ENCODE results near the gene ARHGAP31. TPM values are rescaled to one million over a fixed set of nuclear protein-coding genes. Genes with fewer than 3 reads are reported as not detected.

ARHGAP31 gene
- total and polyA plus RNA-seq, 2 of the 8 experiments (the other 6 are each of a cell fraction or from before 2014, with no cell fraction given) = 1.1 to 7.6 TPM

DNA sequence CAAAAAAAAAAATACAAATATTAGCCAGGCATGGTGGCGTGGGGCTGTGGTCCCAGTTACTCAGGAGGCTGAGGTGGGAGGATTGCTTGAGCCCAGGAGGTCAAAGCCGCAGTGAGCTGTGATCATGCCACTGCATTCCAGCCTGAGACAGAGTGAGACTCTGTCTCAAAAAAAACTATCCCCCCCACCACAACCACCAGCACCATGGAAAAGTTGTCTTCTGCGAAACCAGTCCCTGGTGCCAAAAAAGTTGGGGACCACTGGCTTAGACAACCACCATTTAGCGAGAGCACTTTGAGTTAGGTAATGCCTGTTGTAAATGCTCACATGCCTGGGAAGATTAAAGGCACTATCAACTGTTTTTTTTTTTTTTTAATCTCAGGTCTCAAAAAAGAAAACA lies 15.4 kb downstream of the ARHGAP31 start (continued):
- TF ChIP-seq, protein P1, sequence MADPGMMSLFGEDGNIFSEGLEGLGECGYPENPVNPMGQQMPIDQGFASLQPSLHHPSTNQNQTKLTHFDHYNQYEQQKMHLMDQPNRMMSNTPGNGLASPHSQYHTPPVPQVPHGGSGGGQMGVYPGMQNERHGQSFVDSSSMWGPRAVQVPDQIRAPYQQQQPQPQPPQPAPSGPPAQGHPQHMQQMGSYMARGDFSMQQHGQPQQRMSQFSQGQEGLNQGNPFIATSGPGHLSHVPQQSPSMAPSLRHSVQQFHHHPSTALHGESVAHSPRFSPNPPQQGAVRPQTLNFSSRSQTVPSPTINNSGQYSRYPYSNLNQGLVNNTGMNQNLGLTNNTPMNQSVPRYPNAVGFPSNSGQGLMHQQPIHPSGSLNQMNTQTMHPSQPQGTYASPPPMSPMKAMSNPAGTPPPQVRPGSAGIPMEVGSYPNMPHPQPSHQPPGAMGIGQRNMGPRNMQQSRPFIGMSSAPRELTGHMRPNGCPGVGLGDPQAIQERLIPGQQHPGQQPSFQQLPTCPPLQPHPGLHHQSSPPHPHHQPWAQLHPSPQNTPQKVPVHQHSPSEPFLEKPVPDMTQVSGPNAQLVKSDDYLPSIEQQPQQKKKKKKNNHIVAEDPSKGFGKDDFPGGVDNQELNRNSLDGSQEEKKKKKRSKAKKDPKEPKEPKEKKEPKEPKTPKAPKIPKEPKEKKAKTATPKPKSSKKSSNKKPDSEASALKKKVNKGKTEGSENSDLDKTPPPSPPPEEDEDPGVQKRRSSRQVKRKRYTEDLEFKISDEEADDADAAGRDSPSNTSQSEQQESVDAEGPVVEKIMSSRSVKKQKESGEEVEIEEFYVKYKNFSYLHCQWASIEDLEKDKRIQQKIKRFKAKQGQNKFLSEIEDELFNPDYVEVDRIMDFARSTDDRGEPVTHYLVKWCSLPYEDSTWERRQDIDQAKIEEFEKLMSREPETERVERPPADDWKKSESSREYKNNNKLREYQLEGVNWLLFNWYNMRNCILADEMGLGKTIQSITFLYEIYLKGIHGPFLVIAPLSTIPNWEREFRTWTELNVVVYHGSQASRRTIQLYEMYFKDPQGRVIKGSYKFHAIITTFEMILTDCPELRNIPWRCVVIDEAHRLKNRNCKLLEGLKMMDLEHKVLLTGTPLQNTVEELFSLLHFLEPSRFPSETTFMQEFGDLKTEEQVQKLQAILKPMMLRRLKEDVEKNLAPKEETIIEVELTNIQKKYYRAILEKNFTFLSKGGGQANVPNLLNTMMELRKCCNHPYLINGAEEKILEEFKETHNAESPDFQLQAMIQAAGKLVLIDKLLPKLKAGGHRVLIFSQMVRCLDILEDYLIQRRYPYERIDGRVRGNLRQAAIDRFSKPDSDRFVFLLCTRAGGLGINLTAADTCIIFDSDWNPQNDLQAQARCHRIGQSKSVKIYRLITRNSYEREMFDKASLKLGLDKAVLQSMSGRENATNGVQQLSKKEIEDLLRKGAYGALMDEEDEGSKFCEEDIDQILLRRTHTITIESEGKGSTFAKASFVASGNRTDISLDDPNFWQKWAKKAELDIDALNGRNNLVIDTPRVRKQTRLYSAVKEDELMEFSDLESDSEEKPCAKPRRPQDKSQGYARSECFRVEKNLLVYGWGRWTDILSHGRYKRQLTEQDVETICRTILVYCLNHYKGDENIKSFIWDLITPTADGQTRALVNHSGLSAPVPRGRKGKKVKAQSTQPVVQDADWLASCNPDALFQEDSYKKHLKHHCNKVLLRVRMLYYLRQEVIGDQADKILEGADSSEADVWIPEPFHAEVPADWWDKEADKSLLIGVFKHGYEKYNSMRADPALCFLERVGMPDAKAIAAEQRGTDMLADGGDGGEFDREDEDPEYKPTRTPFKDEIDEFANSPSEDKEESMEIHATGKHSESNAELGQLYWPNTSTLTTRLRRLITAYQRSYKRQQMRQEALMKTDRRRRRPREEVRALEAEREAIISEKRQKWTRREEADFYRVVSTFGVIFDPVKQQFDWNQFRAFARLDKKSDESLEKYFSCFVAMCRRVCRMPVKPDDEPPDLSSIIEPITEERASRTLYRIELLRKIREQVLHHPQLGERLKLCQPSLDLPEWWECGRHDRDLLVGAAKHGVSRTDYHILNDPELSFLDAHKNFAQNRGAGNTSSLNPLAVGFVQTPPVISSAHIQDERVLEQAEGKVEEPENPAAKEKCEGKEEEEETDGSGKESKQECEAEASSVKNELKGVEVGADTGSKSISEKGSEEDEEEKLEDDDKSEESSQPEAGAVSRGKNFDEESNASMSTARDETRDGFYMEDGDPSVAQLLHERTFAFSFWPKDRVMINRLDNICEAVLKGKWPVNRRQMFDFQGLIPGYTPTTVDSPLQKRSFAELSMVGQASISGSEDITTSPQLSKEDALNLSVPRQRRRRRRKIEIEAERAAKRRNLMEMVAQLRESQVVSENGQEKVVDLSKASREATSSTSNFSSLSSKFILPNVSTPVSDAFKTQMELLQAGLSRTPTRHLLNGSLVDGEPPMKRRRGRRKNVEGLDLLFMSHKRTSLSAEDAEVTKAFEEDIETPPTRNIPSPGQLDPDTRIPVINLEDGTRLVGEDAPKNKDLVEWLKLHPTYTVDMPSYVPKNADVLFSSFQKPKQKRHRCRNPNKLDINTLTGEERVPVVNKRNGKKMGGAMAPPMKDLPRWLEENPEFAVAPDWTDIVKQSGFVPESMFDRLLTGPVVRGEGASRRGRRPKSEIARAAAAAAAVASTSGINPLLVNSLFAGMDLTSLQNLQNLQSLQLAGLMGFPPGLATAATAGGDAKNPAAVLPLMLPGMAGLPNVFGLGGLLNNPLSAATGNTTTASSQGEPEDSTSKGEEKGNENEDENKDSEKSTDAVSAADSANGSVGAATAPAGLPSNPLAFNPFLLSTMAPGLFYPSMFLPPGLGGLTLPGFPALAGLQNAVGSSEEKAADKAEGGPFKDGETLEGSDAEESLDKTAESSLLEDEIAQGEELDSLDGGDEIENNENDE (IDR thresholded peaks at IDR 0.05; ENCODE audit: insufficient replicate concordance, low read length) = no peak
- TF ChIP-seq TAF1 (IDR thresholded peaks at IDR 0.05; ENCODE audit: low read depth, low read length) (no peak), SUZ12 (IDR thresholded peaks at IDR 0.05; ENCODE audit: low read length) (no peak), KDM5A (IDR thresholded peaks at IDR 0.05; ENCODE audit: low read length) (no peak), ZNF274 (IDR thresholded peaks at IDR 0.05; ENCODE audit: borderline replicate concordance, extremely low read depth, low read length) (no peak), KDM1A (IDR thresholded peaks at IDR 0.05; ENCODE audit: borderline replicate concordance, low read length) (no peak), TBP (IDR thresholded peaks at IDR 0.05; ENCODE audit: low read depth, low read length) (no peak), SP1 (IDR thresholded peaks at IDR 0.05; ENCODE audit: low read depth, low read length) (no peak), GABPA (IDR thresholded peaks at IDR 0.05; ENCODE audit: borderline replicate concordance, insufficient read depth, low read length) (no peak), E2F6 (IDR thresholded peaks at IDR 0.05) (no peak)
- TF ChIP-seq, protein P2, sequence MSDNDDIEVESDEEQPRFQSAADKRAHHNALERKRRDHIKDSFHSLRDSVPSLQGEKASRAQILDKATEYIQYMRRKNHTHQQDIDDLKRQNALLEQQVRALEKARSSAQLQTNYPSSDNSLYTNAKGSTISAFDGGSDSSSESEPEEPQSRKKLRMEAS (IDR thresholded peaks at IDR 0.05) = no peak

All from H1 (cell line).